MV-4-11 (cell line): ENCODE results near the gene CCSER1.

Experiments
- DNase-seq: peaks from one replicate; lab custom pipeline; 2025; lab: John Stamatoyannopoulos, UW

CCSER1 gene

GRCh38 chr4:90198086-90198847, 71.1 kb downstream of the CCSER1 start:
- no peak for DNase-seq

- no peak for DNase-seq
These were observed 80.8 kb downstream of the CCSER1 start for GRCh38 chr4:90207887-90208454.

GRCh38 chr4:90209922-90210321, 82.7 kb downstream of the CCSER1 start:
- DNase-seq = no peak

GRCh38 chr4:90211174-90211573, 84.0 kb downstream of the CCSER1 start:
- DNase-seq = no peak

GRCh38 chr4:90215286-90215685, 88.1 kb downstream of the CCSER1 start:
- no peak for DNase-seq

GRCh38 chr4:90219822-90220221, 92.6 kb downstream of the CCSER1 start:
- DNase-seq = no peak

- no peak for DNase-seq
These were observed 93.3 kb downstream of the CCSER1 start for GRCh38 chr4:90220459-90220858.

GRCh38 chr4:90226734-90227133, 99.5 kb downstream of the CCSER1 start:
- DNase-seq = no peak

- DNase-seq = no peak
These were observed 100.0 kb downstream of the CCSER1 start for GRCh38 chr4:90227177-90227576.

GRCh38 chr4:90234916-90235547, 107.8 kb downstream of the CCSER1 start:
- no peak for DNase-seq

GRCh38 chr4:90237751-90238530, 110.7 kb downstream of the CCSER1 start:
- no peak for DNase-seq

GRCh38 chr4:90240333-90240732, 113.1 kb downstream of the CCSER1 start:
- DNase-seq = no peak

GRCh38 chr4:90241008-90241407, 113.8 kb downstream of the CCSER1 start:
- DNase-seq = no peak

GRCh38 chr4:90245837-90246236, 118.6 kb downstream of the CCSER1 start:
- no peak for DNase-seq

- DNase-seq = no peak
These were observed 119.6 kb downstream of the CCSER1 start for GRCh38 chr4:90246816-90247215.

- DNase-seq = no peak
These were observed 127.2 kb downstream of the CCSER1 start for GRCh38 chr4:90254357-90254756.

GRCh38 chr4:90274175-90274574, 147.0 kb downstream of the CCSER1 start:
- no peak for DNase-seq

- DNase-seq = no peak
These were observed 153.8 kb downstream of the CCSER1 start for GRCh38 chr4:90280954-90281353.

- no peak for DNase-seq
These were observed 154.6 kb downstream of the CCSER1 start for GRCh38 chr4:90281541-90282355.

- no peak for DNase-seq
These were observed 163.2 kb downstream of the CCSER1 start for GRCh38 chr4:90290345-90290744.

GRCh38 chr4:90292438-90292837, 165.2 kb downstream of the CCSER1 start:
- DNase-seq = no peak

- DNase-seq = no peak
These were observed 166.1 kb downstream of the CCSER1 start for GRCh38 chr4:90293320-90293719.
